KMS-11 (cell line): Measurements from ENCODE around the gene PIK3R1.

Experiments used
- H2AFZ ChIP-seq: fragments of 200-600 bp; sonication (generic); 2 replicates; pipeline ENCODE4 v1.6.1; 2016; ENCODE audit warnings: antibody characterized with exemption, mixed run types, low read depth
- H3K27ac ChIP-seq: fragments of 200-600 bp; sonication (generic); 2 replicates; pipeline ENCODE4 v1.6.1; 2016; ENCODE audit warnings: mild to moderate bottlenecking, mixed run types
- H3K27me3 ChIP-seq: fragments of 200-600 bp; sonication (generic); 2 replicates; pipeline ENCODE4 v1.6.1; 2017; ENCODE audit warnings: mild to moderate bottlenecking, low read depth, mixed run types, moderate library complexity; ENCODE audit not compliant: insufficient read depth
- H3K36me3 ChIP-seq: fragments of 200-600 bp; sonication (generic); 2 replicates; pipeline ENCODE4 v1.6.1; 2017; ENCODE audit warnings: mild to moderate bottlenecking, mixed run types; ENCODE audit not compliant: insufficient read depth
- H3K4me1 ChIP-seq: fragments of 200-600 bp; sonication (generic); 2 replicates; pipeline ENCODE4 v1.6.1; 2016; ENCODE audit warnings: mild to moderate bottlenecking, low read depth, mixed run types; ENCODE audit not compliant: poor library complexity, severe bottlenecking
- H3K4me2 ChIP-seq: fragments of 200-600 bp; sonication (generic); 2 replicates; pipeline ENCODE4 v1.7.0; 2016; ENCODE audit warnings: mild to moderate bottlenecking, mixed run types
- H3K4me3 ChIP-seq: fragments of 200-600 bp; sonication (generic); IDR thresholded peaks from 2 replicates; pipeline ENCODE4 v1.6.1; 2017; ENCODE audit warnings: low read depth, low read length, mixed read lengths; ENCODE audit not compliant: insufficient read depth
- H3K79me2 ChIP-seq: fragments of 200-600 bp; sonication (generic); 2 replicates; pipeline ENCODE4 v1.6.1; 2016; ENCODE audit warnings: low read depth, mixed run types; ENCODE audit not compliant: insufficient read depth
- H3K9ac ChIP-seq: fragments of 200-600 bp; sonication (generic); 2 replicates; pipeline ENCODE4 v1.6.1; 2016; ENCODE audit warnings: mild to moderate bottlenecking, mixed run types
- H4K20me1 ChIP-seq: fragments of 200-600 bp; sonication (generic); 2 replicates; pipeline ENCODE4 v1.6.1; 2016; ENCODE audit warnings: mild to moderate bottlenecking, mixed run types; ENCODE audit not compliant: insufficient read depth
- TF ChIP-seq, protein P1 (sequence below): fragments of 200-600 bp; sonication (generic); conservative IDR thresholded peaks from 2 replicates; pipeline ENCODE4 v1.6.1; 2017; ENCODE audit warnings: low read depth, mild to moderate bottlenecking, antibody characterized with exemption, low read length, moderate library complexity, mixed read lengths

Gene PIK3R1

DNA sequence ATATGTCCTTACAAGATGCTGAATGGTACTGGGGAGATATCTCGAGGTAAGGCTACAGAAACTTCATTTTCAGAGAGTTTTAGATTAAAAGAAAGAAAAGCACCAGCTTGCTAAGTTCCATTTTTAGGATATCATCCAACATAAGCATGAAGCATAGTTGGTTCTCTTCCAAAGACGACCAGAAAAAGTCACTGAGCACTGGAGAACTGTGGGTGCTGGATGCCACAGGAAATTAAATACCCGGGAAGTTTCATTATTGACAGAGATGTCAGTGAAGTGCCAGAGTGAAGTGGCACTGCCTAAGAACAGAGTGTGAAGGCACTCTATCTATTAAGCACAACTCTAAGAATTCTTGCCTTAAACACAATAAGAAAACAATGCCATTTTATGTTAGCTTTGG is 76.8 kb downstream of the PIK3R1 start:
- no peak overlapping the region for H2AFZ ChIP-seq
- TF ChIP-seq, protein P1, sequence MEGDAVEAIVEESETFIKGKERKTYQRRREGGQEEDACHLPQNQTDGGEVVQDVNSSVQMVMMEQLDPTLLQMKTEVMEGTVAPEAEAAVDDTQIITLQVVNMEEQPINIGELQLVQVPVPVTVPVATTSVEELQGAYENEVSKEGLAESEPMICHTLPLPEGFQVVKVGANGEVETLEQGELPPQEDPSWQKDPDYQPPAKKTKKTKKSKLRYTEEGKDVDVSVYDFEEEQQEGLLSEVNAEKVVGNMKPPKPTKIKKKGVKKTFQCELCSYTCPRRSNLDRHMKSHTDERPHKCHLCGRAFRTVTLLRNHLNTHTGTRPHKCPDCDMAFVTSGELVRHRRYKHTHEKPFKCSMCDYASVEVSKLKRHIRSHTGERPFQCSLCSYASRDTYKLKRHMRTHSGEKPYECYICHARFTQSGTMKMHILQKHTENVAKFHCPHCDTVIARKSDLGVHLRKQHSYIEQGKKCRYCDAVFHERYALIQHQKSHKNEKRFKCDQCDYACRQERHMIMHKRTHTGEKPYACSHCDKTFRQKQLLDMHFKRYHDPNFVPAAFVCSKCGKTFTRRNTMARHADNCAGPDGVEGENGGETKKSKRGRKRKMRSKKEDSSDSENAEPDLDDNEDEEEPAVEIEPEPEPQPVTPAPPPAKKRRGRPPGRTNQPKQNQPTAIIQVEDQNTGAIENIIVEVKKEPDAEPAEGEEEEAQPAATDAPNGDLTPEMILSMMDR = no peak
- no peaks in the 10 kb centered on the region for H4K20me1 ChIP-seq
- peak overlapping the region; percentile 19; the same call in 1 of the 2 replicates for H3K4me2 ChIP-seq
- H3K27ac ChIP-seq = no peak overlapping the region; the same call in 1 of the 2 replicates
- H3K36me3 ChIP-seq = peaks cover 9% of the 10 kb centered on the region; the same call in 1 of the 2 replicates
- H3K4me1 ChIP-seq = peaks cover 41% of the 10 kb centered on the region
- H3K4me3 ChIP-seq = no peak overlapping the region
- H3K27me3 ChIP-seq = no peaks in the 10 kb centered on the region
- 0 out of 2 replicates have a peak, but pooled peaks cover 5% of the 10 kb centered on the region for H3K79me2 ChIP-seq
- H3K9ac ChIP-seq = no peak overlapping the region

DNA sequence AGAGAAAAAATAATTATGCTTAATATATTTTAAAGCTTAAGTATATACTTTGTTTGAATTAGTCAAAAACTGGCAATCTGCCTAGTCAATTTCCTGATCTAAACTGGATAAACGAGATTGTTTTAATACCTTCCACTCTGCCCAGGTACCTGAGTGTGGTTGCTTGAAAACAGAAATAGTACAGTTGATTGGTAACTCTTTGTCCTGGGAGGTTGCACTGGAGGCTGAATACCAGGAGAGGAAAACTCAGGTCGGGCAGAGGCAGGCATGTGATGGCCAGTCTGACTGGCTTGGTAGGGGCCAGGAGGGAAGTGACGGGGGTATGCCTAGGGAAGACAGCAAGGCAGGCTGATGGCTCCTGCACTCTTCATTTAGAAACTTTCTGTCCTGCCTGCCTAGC is 80.2 kb downstream of the PIK3R1 start:
- Histone ChIP-seq H3K27me3 (no peaks in the 10 kb centered on the region), H3K27ac (no peak overlapping the region), H3K36me3 (peaks cover 9% of the 10 kb centered on the region; the same call in 1 of the 2 replicates), H3K79me2 (no peaks in the 10 kb centered on the region), H3K9ac (no peak overlapping the region), H3K4me1 (peaks cover 23% of the 10 kb centered on the region), H2AFZ (no peak overlapping the region), H3K4me2 (no peak overlapping the region), H4K20me1 (no peaks in the 10 kb centered on the region), H3K4me3 (no peak overlapping the region)
- TF ChIP-seq, protein P1 = no peak

DNA sequence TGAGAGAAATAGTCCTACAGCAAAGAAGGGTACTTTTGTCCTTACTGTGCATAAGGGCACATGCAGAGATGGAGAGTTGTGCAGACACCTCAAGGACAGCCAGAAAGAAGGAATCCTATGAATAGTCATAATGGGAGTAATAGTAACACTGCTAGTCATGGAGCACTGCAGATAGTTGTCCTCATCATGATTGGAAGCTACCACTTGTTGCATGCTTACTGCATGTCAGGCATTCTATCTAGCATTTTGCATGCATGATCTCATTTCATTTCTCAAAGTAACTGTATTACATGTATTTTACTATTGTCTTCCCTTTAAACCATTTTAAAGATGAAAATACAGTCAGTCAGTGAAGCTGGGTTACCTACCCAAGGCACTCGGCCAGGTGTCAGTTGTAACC is 81.3 kb downstream of the PIK3R1 start:
- Histone ChIP-seq H3K4me3 (no peak overlapping the region), H3K36me3 (peaks cover 9% of the 10 kb centered on the region; the same call in 1 of the 2 replicates), H4K20me1 (no peaks in the 10 kb centered on the region), H3K4me1 (peaks cover 15% of the 10 kb centered on the region), H3K27me3 (no peaks in the 10 kb centered on the region), H3K9ac (no peak overlapping the region), H3K79me2 (no peaks in the 10 kb centered on the region), H3K27ac (no peak overlapping the region), H2AFZ (no peak overlapping the region), H3K4me2 (no peak overlapping the region)
- TF ChIP-seq, protein P1 = no peak

DNA sequence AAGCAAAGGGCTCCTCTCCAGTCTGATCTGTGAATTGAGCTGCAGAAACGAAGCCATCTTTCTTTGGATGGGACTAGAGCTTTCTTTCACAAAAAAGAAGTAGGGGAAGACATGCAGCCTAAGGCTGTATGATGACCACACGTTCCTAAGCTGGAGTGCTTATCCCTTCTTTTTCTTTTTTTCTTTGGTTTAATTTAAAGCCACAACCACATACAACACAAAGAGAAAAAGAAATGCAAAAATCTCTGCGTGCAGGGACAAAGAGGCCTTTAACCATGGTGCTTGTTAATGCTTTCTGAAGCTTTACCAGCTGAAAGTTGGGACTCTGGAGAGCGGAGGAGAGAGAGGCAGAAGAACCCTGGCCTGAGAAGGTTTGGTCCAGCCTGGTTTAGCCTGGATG is 82.1 kb downstream of the PIK3R1 start:
- no peak overlapping the region for H3K4me2 ChIP-seq
- no peaks in the 10 kb centered on the region for H3K27me3 ChIP-seq
- no peaks in the 10 kb centered on the region for H3K79me2 ChIP-seq
- no peak overlapping the region for H3K4me3 ChIP-seq
- H2AFZ ChIP-seq = no peak overlapping the region
- no peak overlapping the region for H3K27ac ChIP-seq
- no peaks in the 10 kb centered on the region for H4K20me1 ChIP-seq
- H3K9ac ChIP-seq = no peak overlapping the region
- peaks cover 9% of the 10 kb centered on the region; the same call in 1 of the 2 replicates for H3K36me3 ChIP-seq
- TF ChIP-seq, protein P1 = no peak
- H3K4me1 ChIP-seq = peaks cover 8% of the 10 kb centered on the region
